Measurements from ENCODE around the gene SLC2A5.
"Not testable (repeated sequence)": the region's sequence is repeated elsewhere in the genome, so short reads cannot be mapped to it uniquely, and the experiment has no call there.

The SLC2A5 gene

DNA sequence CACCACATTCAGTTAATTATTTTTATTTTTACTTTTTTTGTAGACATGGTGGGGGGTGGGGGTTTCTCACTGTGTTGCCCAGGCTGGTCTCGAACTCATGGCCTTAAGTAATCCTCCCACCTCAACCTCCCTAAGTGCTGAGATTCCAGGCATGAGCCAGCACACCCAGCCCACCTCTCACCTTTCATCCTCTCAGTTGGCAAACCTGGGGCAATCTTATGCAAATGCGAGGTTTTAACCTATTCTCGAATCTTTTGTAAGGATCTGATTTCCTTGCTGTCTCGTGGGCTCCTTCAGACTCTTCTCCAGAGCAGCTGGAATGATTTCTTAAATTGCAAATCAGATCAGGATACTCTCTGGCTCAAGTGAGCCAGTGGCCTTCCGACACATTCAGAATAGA lies 36.1 kb downstream of the SLC2A5 start:
- no peak for DNase-seq (ENCODE audit: low read depth)

DNA sequence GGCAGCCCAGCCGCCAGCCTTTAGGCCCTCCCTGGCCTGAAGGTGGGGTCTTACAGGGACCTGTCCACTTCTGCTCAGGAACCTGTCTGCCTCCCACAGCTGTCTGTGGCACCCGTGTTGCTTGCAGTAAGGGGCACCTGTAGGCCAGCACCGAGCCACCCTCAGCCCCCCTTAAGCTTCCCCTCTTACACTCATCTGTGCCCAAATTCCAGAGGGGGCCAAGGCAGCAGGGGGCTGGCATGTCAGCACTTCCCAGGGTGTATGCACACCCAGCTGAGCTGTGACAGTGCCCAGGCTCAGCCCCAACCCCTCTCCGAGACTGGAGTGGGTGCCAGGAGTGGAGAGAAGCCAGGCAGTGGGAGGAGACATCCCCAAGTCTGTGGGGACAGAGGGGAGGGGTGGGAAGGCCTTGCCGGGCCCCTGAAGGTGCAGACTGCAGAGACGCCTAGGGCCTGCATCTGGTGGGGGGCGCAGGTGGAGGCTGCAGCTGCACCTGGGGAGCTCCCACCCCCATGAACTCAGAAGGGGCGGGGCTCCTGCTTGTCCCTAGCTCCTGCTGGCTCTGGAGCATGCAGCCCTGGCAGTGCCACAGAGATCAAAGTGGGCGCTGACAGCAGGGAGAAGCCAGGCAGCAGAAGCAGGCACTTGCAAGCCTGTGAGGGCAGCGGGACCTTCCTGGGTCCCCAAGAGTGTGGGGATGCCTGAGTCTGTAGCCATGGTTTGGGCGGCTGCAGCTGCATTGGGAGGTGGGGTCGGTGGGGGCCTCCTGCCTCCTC lies 37.8 kb downstream of the SLC2A5 start:
- DNase-seq (ENCODE audit: low read depth), result no peak

GRCh38 chr1:9031077-9031476 lies 38.4 kb downstream of the SLC2A5 start:
- DNase-seq (ENCODE audit: low read depth), result not testable (repeated sequence)

DNA sequence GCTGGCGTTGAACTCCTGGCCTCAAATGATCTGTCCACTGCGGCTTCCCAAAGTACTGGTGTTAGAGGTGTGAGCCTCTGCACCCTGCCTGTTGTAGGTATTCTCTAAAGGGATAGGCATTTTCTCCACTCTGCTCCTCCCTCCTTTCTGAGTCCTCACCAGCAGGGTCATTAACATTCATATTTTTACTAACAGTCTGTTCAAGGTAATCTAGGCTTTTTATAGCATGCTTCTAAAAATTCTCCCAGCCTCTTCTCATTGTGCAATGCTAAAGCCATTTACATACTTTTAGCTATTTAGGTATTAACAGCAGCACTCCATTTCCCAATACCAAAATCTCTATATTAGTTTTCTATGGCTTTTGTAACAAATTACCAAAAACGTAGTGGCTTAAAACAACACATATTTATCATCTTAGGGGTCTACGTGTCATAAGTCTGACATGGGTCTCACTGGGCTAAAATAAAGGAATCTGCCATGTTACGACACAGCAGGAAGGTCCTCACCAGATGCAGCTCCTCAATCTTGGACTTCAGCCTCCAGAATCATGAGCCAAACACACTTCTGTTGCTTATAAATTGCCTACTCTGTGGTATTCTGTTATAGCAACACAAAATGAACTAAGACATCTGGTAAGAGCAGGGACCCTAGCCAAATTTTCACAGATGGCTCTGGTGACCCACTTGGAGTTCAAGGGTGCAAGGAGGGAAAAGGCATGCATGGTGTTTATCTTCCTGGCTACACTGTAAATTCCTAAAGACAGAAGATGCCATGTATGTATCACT lies 40.3 kb downstream of the SLC2A5 start:
- DNase-seq (ENCODE audit: low read depth), result no peak

DNA sequence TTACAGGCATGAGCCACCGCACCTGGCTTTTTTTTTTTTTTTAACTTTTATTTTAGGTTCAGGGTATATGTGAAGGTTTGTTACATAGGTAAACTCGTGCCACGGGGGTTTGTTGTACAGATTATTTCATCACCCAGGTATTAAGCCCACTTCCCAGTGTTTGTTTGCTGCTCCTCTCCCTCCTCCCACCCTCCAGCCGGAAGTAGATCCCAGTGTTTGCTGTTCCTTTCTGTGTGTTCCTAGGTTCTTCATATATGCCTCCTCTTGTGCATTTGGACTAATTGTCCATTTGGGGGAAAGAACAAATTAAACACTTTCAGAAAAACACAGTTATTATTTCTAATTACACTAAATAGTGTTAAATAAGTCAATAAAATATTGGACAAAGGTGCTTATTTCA lies 42.1 kb downstream of the SLC2A5 start:
- DNase-seq (ENCODE audit: low read depth), result no peak

DNA sequence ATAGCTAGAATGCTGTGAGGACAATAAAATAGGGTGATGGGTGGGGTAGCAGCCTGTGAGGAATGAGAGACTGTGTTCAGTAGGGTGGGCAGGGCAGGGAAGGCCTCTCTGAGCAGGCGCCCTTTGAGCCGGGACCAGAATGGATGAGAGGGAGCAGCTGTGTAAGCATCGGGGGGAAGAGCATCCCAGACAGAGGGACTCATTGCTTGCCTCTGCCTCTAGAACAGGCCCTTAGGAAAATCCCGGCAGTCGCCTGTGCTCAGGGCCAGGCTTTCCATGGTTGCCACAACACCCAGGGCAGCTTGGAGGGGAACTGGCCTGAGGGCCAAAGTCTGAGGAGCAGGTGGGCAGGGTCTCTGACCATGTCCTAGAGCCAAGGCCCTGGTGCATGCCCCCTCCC lies 44.0 kb downstream of the SLC2A5 start:
- no peak for DNase-seq (ENCODE audit: low read depth)

GRCh38 chr1:9024837-9025236 lies 44.6 kb downstream of the SLC2A5 start:
- no peak for DNase-seq (ENCODE audit: low read depth)

- DNase-seq (ENCODE audit: low read depth), result no peak
These were observed 46.7 kb downstream of the SLC2A5 start for GRCh38 chr1:9022773-9023172.

DNA sequence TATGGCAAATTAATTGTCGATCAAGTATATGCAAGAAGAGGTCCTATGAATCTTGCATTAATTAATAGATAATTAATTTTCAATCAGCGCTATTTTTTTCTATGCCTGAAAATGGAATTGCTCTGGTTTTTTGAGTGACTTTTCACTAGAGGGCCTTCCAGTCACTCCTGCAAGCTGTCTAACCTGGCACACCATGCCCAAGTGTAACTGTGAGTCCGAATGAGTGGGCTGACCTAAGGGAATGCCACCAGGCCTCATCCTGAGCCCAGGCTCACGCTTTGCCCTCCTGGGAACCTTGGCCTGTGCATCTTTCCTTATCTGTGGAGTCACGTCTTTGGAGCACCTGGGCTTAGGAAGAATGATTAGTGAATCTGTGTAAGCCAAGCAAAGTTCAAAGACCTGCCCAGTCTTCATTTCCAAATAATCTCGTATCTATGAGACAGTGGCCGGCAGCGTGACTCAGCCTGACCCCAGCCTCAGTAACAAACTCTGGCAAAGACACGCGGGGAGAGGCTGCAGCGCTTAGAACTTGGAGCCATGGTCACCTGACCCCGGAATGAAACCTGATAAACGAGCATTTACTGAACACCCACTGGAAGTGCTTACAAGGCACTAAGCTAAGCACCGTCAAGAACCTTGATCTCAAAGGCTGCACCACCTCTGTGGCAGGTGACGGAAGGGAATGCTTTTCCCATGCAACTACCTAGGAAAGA lies 47.3 kb downstream of the SLC2A5 start:
- DNase-seq (ENCODE audit: low read depth), result not testable (repeated sequence)

GRCh38 chr1:9020305-9020704 lies 49.1 kb downstream of the SLC2A5 start:
- no peak for DNase-seq (ENCODE audit: low read depth)

DNA sequence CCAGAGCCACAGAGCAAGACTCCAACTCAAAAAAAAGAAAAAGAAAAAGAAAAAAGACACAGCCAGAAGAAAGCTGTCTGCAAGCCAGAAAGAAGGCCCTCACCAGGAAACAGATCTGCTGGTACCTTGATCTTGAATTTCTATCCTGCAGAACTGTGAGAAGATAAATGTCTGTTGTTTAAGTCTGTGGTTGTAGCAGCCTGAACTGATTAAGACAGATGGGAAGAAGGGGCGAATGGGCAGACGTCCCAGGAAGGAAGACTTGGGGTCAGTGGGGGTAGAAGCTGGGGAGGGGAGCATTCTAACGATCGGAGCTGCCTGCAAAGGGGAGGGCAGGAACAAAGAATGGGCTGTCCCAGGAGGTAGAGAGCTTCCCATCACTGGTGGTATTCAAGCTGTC lies 49.5 kb downstream of the SLC2A5 start:
- no peak for DNase-seq (ENCODE audit: low read depth)

DNA sequence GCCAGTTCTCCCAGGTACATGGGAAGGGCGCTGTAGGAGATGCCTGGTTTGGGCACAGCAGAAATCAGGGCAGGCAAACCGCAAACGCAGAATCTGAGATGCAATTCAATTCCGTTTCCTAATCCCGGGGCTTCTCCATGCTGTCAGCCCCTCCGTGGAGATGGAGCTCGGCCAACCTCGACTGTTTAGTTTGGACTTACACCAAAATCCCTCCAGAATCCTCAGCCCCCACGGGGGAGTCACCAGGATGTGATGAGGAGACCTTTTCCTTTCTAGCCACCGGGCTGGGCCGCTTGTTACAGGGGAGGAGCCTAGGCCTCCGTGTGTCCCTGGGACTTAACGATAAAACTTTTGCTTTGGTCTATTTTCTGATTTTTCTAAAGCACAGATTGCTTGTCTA lies 51.1 kb downstream of the SLC2A5 start:
- no peak for DNase-seq (ENCODE audit: low read depth)

- no peak for DNase-seq (ENCODE audit: low read depth)
These were observed 53.0 kb downstream of the SLC2A5 start for GRCh38 chr1:9016455-9016854.

DNA sequence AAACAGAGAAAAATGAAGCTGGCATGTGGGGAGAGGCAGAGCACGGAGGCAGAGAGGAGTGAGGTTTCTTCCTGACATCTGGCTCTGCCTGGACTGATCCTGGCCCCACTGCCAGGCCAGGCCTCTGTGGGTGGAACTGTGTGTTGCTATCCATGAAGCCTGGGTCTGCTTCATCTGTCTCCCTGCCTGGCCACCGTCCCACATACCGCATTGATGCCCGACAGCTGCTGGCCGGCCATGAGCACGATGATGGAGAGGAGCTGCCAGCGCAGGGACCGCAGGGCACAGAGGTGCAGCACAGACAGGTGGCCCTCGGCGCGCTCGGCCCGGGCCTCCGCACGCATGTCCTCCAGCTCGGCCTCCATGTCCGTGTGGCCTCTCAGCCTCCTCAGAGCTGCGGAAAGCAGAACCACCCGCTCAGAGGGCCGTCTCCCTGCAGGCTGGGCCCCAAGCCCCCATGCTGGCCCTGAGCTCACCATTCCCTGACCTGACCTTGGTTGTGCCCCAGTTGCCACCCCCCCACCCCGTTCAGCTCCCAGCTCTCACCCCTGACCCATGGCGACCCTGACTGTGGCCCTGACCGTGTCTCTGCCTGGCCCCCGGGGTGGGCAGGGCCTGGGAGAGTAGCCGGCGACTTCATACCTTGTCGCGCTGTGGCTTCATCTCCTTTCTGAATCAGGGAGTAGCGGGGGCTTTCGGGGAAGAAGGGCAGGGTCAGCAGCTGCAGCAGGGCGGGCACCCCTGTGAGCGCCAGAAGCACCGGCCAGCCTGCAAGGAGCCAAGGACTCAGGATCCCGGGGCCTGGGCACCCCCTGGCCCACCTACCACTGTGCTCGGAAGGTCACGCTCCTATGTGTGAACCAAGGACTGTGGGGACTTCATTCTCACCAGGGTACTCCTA lies 54.7 kb downstream of the SLC2A5 start:
- no peak for DNase-seq (ENCODE audit: low read depth)

DNA sequence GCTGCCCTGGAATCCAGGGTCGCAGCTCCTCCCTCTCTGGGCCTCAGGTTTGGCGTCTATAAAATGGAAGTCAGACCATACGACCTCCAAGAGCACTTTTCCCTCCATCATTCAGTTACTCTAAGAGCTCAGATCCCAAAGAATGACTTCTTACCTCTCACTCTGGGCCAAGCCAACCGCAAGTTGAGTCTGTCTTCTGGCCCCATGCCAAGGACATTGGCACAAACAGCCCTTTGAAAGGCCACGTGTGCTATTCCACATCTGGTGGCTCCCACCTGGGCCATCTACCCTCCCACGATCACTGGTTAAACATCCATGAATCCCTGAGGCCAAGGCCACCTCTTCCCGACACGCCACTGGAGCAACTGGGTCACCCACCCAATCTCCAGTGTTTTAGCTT lies 55.6 kb downstream of the SLC2A5 start:
- DNase-seq (ENCODE audit: low read depth), result no peak

DNA sequence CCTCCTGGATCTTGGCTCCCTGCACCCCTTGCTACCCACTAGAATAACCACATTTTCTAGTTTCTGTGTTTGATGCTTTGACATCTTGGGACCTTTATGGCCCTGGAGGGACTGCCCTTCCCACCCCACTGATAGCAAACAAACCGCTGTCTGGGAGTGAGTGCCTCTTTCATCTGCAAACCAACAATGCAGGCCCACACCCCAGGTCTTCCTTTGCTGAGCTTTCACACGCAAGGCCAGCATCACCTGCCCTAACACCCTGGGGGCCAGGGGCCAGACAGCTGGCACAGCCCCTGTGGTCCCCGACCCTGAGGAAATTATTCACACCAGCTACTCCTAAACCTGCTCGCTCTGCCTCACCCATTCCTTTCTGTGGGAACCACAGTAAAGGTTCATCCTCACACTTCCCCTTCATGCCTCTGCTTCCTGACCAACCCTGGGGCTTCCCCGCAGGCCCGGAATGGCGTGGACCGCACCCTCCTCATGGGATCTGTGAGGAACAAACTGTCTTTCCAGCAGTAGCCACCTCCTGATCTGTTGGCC lies 58.6 kb downstream of the SLC2A5 start:
- DNase-seq (ENCODE audit: low read depth), result no peak

DNA sequence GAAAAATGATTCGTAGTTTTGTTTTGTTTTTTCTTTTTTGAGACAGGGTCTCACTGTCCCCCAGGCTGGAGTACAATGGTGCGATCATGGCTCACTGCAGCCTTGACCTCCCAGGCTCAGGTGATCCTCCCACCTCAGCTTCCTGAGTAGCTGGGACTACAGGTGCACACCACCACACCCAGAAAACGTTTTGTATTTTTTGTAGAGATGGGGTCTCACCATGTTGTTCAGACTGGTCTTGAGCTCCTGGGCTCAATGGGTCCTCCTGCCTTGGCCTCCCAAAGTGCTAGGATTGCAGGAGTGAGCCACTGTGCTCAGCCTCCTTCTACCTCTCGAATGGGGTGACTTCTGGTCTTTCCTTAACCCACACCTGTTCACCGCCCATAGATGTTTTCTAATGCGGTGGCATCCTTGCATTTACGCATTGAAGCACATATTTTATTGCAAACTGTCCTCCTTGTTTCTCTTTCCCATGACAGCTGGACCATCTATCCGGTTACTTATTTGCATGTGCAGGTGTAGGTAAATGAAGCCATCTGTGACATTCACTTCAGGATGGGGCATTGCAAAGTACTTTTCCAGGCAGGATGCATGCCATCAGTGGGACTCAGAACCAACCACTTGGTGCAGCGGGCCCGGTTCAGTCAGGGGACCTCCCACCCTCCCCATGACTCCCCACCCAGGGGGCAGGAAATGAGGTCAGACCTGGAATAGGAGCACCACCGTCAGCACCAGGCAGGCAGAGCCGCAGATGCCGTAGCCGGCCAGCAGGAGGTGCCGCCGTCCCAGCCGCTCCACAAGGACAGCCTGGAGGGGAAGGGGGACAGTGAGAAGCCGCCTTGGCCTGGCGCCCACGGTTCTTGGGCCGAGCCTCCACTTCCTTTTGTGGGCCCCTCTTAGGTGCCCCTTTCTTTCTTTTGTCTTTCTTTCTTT lies 59.7 kb downstream of the SLC2A5 start:
- no peak for DNase-seq (ENCODE audit: low read depth)

- DNase-seq (ENCODE audit: low read depth), result no peak
These were observed 61.2 kb downstream of the SLC2A5 start for GRCh38 chr1:9008236-9008635.

DNA sequence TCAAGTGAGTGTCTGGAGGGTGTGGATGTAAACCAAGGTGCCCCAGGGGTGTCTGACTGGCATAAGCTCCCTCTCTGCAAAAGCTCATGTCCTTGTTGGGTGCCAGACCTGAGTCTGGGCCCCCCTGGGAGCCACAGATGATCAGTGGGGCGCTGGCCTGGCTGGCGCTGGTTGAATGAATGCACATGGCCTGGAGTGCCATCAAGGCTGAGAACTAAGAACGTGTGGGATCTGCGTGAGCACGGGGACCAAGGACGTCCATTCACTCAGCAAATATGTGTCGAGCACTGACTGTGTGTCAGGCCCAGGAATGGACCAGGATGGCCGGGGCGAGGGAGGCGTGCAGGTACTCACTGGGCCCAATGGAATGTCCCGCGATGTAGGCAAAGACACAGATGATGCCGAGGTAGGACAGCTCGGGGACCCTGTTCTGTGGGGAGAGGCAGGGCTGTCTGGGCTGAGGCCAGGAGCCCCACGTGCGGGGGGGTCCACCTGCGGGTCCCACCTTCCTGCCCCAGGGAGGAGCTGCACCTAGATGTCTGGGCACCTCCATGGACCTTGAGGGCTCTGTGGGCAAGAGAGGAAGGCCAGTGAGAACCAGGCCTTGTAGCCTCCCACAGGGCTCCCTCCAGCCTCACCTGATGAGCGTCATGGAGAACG lies 62.3 kb downstream of the SLC2A5 start:
- DNase-seq (ENCODE audit: low read depth), result no peak

GRCh38 chr1:9005395-9005708 lies 64.1 kb downstream of the SLC2A5 start:
- DNase-seq (ENCODE audit: low read depth), result no peak
